WERI-Rb-1 (cell line): Measurements from ENCODE around the gene KIAA0408.

Experiments
- DNase-seq: peaks from one replicate; pipeline ENCODE4 v3.0.0-alpha.2; 2020
- H3K27ac ChIP-seq: fragments of 250-450 bp; sonication (Bioruptor Pico); 2 replicates; pipeline ENCODE4 v1.5.1; 2020; ENCODE audit warnings: mild to moderate bottlenecking, moderate library complexity
- H3K27me3 ChIP-seq: fragments of 250-450 bp; sonication (Bioruptor Pico); 2 replicates; pipeline ENCODE4 v1.5.1; 2021; ENCODE audit warnings: mild to moderate bottlenecking, low read depth, moderate library complexity; ENCODE audit not compliant: insufficient read depth, severe bottlenecking
- H3K36me3 ChIP-seq: fragments of 250-450 bp; sonication (Bioruptor Pico); 2 replicates; pipeline ENCODE4 v1.5.1; 2020; ENCODE audit warnings: mild to moderate bottlenecking, moderate library complexity
- H3K4me3 ChIP-seq: 2 replicates; pipeline ENCODE4 v1.5.1; 2011; ENCODE audit warnings: low read depth, mild to moderate bottlenecking, control low read depth, low read length
- H3K9me3 ChIP-seq: fragments of 250-450 bp; sonication (Bioruptor Pico); 2 replicates; pipeline ENCODE4 v1.5.1; 2021; ENCODE audit warnings: mild to moderate bottlenecking, moderate library complexity; ENCODE audit not compliant: severe bottlenecking
- CTCF ChIP-seq: IDR thresholded peaks from 2 replicates; pipeline ENCODE4 v1.5.1; 2011; ENCODE audit warnings: low read depth, mild to moderate bottlenecking, control low read depth, inconsistent platforms, low read length

KIAA0408 gene

GRCh38 chr6:127459231-127459641 is at the start of gene KIAA0408:
Gene KIAA0408 (minus strand): TSS chr6:127459389. CDS start chr6:127453981, 5,408 bp downstream.
- no peaks in the 10 kb centered on the region for H3K27me3 ChIP-seq
- H3K4me3 ChIP-seq: no peak within 1 kb of the TSS
- H3K27ac ChIP-seq: no peak within 1 kb of the TSS
- no peak for DNase-seq
- H3K36me3 ChIP-seq: peaks cover 13% of the 10 kb centered on the region
- TF ChIP-seq CTCF: no peak
- H3K9me3 ChIP-seq: no peaks in the 10 kb centered on the region

GRCh38 chr6:127506894-127507293 is 47.7 kb upstream of the KIAA0408 start:
- Histone ChIP-seq H3K9me3 (no peaks in the 10 kb centered on the region), H3K36me3 (peaks cover 91% of the 10 kb centered on the region), H3K27ac (no peak overlapping the region), H3K4me3 (no peak overlapping the region), H3K27me3 (no peaks in the 10 kb centered on the region)
- TF ChIP-seq CTCF: no peak
- DNase-seq: no peak

GRCh38 chr6:127503022-127503421 is 43.8 kb upstream of the KIAA0408 start:
- Histone ChIP-seq H3K27me3 (no peaks in the 10 kb centered on the region), H3K27ac (no peak overlapping the region), H3K4me3 (no peak overlapping the region), H3K36me3 (peaks cover 83% of the 10 kb centered on the region), H3K9me3 (no peaks in the 10 kb centered on the region)
- DNase-seq: no peak
- TF ChIP-seq CTCF: no peak

- Histone ChIP-seq H3K4me3 (no peak overlapping the region), H3K9me3 (no peaks in the 10 kb centered on the region), H3K36me3 (peaks cover 68% of the 10 kb centered on the region), H3K27me3 (no peaks in the 10 kb centered on the region), H3K27ac (no peak overlapping the region)
- TF ChIP-seq CTCF: no peak
- no peak for DNase-seq
These were observed 38.2 kb upstream of the KIAA0408 start for GRCh38 chr6:127497410-127497809.

GRCh38 chr6:127496471-127496870 is 37.3 kb upstream of the KIAA0408 start:
- Histone ChIP-seq H3K9me3 (no peaks in the 10 kb centered on the region), H3K27me3 (no peaks in the 10 kb centered on the region), H3K4me3 (no peak overlapping the region), H3K36me3 (peaks cover 73% of the 10 kb centered on the region), H3K27ac (no peak overlapping the region)
- DNase-seq: no peak
- no peak for TF ChIP-seq CTCF

- DNase-seq: no peak
- Histone ChIP-seq H3K4me3 (no peak overlapping the region), H3K27me3 (no peaks in the 10 kb centered on the region), H3K9me3 (no peaks in the 10 kb centered on the region), H3K27ac (no peak overlapping the region), H3K36me3 (peaks cover 76% of the 10 kb centered on the region)
- TF ChIP-seq CTCF: no peak
These were observed 35.1 kb upstream of the KIAA0408 start for GRCh38 chr6:127494240-127494767.
